GM19463 (cell line): ENCODE data around the gene MS4A15.
"Not testable (repeated sequence)": the region's sequence is repeated elsewhere in the genome, so short reads cannot be mapped to it uniquely, and the experiment has no call there.

ENCODE experiments used
- ATAC-seq: cut with Tn5 transposase; IDR thresholded peaks from one replicate; pipeline ENCODE4 v1.9.1; 2021; ENCODE audit warnings: mild to moderate bottlenecking, moderate library complexity; ENCODE audit not compliant: unreplicated experiment

Gene MS4A15

GRCh38 chr11:60798631-60799030 lies 42.0 kb downstream of the MS4A15 start:
- ATAC-seq = no peak

GRCh38 chr11:60801194-60801593 lies 44.5 kb downstream of the MS4A15 start:
- ATAC-seq = no peak

- no peak for ATAC-seq
These were observed 46.7 kb downstream of the MS4A15 start for GRCh38 chr11:60803273-60803936.

GRCh38 chr11:60809249-60809648 lies 52.6 kb downstream of the MS4A15 start:
- ATAC-seq = no peak

- ATAC-seq = no peak
These were observed 53.0 kb downstream of the MS4A15 start for GRCh38 chr11:60809691-60810090.

- no peak for ATAC-seq
These were observed 53.5 kb downstream of the MS4A15 start for GRCh38 chr11:60810151-60810550.

GRCh38 chr11:60810569-60810968 lies 53.9 kb downstream of the MS4A15 start:
- no peak for ATAC-seq

GRCh38 chr11:60813324-60813723 lies 56.7 kb downstream of the MS4A15 start:
- no peak for ATAC-seq

GRCh38 chr11:60814112-60814511 lies 57.4 kb downstream of the MS4A15 start:
- no peak for ATAC-seq

GRCh38 chr11:60816590-60817157 lies 60.0 kb downstream of the MS4A15 start:
- no peak for ATAC-seq

- no peak for ATAC-seq
These were observed 61.4 kb downstream of the MS4A15 start for GRCh38 chr11:60818057-60818456.

GRCh38 chr11:60821827-60822599 lies 65.3 kb downstream of the MS4A15 start:
- ATAC-seq = peak; percentile 68

GRCh38 chr11:60823745-60824306 lies 67.2 kb downstream of the MS4A15 start:
- ATAC-seq = not testable (repeated sequence)

- ATAC-seq = no peak
These were observed 68.5 kb downstream of the MS4A15 start for GRCh38 chr11:60825118-60825517.

GRCh38 chr11:60825790-60826189 lies 69.1 kb downstream of the MS4A15 start:
- no peak for ATAC-seq
